GM19239 (cell line): Measurements from ENCODE around the gene PCDHA1.
"Not testable (repeated sequence)": the region's sequence is repeated elsewhere in the genome, so short reads cannot be mapped to it uniquely, and the experiment has no call there.

Experiments used
- DNase-seq: peaks from one replicate; pipeline ENCODE4 v3.0.0; 2011; ENCODE audit warnings: low spot score; ENCODE audit not compliant: insufficient read length
- FAIRE-seq: peaks from 2 replicates; lab custom pipeline; 2011; peaks lifted over from hg19 to GRCh38; lab: Jason Lieb, UNC

Gene PCDHA1

DNA sequence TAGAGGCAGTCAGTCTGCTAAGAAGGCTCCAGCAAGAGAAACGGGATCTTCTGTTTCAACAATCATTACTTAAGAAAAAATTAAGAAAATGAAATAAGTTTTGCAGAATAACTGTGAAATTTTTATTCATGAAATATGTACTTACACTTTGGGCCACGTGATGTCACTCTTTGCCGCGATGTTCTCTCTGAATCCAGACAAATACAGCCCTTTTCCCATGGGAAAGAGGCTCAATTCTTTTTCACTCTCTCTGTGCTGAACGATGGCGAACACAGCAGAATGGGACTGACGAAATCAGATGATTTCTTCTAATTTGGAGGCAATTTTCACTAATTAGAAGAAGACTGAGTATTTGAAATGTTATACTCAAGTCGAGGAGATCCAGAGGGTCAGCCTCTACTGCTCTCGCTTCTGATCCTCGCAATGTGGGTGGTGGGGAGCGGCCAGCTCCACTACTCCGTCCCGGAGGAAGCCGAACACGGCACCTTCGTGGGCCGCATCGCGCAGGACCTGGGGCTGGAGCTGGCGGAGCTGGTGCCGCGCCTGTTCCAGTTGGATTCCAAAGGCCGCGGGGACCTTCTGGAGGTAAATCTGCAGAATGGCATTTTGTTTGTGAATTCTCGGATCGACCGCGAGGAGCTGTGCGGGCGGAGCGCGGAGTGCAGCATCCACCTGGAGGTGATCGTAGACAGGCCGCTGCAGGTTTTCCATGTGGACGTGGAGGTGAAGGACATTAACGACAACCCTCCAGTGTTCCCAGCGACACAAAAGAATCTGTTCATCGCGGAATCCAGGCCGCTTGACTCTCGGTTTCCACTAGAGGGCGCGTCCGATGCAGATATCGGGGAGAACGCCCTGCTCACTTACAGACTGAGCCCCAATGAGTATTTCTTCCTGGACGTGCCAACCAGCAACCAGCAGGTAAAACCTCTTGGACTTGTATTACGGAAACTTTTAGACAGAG, 62.5 kb downstream of the PCDHA1 start, which contains the start of gene PCDHA9:
TSS of gene PCDHA9 (plus strand) at position 244 of the 964 bp plus-strand sequence. CDS start at position 358, 114 bp downstream.
- FAIRE-seq, DNase-seq: not testable (repeated sequence)

DNA sequence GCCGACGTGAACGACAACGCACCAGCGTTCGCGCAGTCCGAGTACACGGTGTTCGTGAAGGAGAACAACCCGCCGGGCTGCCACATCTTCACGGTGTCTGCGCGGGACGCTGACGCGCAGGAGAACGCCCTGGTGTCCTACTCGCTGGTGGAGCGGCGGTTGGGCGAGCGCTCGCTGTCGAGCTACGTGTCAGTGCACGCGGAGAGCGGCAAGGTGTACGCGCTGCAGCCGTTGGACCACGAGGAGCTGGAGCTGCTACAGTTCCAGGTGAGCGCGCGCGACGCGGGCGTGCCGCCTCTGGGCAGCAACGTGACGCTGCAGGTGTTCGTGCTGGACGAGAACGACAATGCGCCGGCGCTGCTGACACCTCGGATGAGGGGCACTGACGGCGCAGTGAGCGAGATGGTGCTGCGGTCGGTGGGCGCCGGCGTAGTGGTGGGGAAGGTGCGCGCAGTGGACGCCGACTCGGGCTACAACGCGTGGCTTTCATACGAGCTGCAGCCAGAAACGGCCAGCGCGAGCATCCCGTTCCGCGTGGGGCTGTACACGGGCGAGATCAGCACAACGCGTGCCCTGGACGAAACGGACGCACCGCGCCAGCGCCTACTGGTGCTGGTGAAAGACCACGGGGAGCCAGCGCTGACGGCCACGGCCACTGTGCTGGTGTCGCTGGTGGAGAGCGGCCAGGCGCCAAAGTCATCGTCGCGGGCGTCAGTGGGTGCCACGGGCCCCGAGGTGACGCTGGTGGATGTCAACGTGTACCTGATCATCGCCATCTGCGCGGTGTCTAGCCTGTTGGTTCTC, 64.1 kb downstream of the PCDHA1 start:
- DNase-seq, FAIRE-seq: not testable (repeated sequence)

DNA sequence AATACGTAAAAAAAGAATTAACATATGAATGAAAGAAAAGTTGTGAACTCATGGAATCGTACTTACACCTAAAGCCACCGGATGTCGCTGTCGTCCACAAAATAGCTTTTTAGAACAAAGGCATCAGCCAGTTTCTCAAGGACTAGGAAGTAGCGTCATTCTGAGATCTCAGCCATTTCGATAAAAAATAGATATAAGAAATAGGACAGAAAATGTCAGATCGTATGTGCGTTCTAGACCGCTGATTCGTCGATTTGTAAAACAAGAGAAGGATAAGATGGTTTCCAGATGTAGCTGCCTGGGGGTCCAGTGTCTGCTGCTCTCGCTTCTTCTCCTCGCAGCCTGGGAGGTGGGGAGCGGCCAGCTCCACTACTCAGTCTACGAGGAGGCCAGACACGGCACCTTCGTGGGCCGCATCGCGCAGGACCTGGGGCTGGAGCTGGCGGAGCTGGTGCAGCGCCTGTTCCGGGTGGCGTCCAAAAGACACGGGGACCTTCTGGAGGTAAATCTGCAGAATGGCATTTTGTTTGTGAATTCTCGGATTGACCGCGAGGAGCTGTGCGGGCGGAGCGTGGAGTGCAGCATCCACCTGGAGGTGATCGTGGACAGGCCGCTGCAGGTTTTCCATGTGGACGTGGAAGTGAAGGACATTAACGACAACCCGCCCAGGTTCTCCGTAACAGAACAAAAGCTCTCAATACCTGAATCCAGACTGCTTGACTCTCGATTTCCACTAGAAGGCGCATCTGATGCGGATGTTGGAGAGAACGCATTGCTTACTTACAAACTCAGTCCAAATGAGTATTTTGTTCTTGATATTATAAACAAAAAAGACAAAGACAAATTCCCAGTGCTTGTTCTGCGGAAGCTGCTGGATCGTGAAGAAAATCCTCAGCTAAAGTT, 70.1 kb downstream of the PCDHA1 start, which contains the start of gene PCDHA10:
TSS of gene PCDHA10 (plus strand) at position 126 of the 903 bp plus-strand sequence. CDS start at position 278, 152 bp downstream.
- no peak for DNase-seq
- no peak for FAIRE-seq

DNA sequence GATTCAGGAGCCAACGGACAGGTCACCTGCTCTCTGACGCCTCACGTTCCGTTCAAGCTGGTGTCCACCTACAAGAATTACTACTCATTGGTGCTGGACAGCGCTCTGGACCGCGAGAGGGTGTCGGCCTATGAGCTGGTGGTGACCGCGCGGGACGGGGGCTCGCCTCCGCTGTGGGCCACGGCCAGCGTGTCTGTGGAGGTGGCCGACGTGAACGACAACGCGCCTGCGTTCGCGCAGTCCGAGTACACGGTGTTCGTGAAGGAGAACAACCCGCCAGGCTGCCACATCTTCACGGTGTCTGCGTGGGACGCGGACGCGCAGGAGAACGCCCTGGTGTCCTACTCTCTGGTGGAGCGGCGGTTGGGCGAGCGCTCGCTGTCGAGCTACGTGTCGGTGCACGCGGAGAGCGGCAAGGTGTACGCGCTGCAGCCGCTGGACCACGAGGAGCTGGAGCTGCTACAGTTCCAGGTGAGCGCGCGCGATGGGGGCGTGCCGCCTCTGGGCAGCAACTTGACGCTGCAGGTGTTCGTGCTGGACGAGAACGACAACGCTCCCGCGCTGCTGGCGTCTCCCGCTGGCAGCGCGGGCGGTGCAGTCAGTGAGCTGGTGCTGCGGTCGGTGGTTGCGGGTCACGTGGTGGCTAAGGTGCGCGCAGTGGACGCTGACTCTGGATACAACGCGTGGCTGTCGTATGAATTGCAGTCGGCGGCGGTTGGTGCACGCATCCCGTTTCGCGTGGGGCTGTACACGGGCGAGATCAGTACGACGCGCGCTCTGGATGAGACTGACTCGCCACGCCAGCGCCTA, 71.4 kb downstream of the PCDHA1 start:
- FAIRE-seq, result no peak
- DNase-seq, result no peak

DNA sequence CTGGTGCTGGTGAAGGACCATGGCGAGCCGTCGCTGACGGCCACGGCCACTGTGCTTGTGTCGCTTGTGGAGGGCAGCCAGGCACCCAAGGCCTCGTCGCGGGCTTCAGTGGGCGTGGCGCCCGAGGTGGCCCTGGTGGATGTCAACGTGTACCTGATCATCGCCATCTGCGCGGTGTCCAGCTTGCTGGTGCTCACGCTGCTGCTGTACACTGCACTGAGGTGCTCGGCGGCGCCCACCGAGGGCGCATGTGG, 72.0 kb downstream of the PCDHA1 start:
- FAIRE-seq (no peak), DNase-seq (no peak)

DNA sequence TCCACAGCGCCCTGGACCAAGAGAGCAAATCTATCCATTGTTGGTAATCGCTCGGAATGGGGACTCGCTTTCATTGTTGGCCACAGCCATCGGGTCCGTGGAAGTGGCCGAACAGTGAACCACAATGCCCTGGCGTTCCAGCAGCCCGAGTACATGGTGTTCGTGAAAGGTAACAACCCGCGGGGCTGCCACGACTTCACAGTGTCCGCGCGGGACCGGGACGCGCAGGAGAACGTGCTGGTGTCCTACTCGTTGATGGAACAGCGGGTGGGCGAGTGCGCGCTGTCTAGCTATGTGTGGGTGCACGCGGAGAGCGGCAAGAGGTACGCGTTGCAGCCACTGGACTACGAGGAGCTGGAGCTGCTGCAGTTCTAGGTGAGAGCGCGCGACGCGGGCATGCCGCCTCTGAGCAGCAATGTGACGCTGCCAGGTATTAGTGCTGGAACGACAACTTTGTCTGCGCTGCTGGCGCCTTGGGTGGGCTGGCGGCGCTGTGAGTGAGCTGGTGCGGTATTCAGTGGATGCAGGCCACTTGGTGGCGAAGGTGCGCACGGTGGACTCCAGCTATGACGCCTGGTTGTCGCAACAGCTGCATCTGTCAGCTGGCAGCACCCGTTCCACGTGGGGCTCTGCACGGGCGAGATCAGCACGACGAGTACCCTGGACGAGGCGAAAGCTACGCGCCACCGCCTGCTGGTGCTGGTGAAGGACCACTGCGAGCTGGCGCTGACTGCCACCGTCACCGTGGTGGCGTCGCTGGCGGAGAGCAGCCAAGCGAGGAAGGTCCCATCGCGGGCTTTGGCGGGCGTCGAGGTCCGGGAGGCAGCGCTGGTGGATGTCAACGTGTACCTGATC, 76.7 kb downstream of the PCDHA1 start:
- DNase-seq, result no peak
- no peak for FAIRE-seq

DNA sequence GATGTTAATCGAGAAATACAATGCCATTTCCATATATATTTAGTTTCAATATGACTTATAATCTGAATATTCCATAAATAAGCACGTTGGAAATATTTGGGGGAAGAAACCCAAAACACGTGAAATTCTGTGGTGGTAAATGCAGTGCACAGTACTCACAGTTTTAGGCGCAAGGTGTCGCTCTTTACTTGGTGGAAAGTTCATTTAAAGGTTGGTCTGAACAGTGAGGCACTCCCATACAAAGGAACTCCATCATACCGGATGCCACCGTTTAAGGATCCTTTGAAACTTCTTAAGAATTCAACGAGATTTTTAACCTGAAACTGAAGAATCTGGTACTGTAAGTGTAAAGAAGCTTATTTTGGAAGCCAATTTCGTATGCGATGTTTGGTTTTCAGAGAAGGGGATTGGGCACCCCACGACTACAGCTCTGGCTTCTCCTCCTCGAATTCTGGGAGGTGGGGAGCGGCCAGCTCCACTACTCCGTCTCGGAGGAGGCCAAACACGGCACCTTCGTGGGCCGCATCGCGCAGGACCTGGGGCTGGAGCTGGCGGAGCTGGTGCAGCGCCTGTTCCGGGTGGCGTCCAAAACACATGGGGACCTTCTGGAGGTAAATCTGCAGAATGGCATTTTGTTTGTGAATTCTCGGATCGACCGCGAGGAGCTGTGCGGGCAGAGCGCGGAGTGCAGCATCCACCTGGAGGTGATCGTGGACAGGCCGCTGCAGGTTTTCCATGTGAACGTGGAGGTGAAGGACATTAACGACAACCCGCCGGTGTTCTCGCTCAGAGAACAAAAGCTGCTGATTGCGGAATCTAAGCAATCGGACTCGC, 83.0 kb downstream of the PCDHA1 start, which contains the start of gene PCDHA11:
TSS of gene PCDHA11 (plus strand) at position 237 of the 834 bp plus-strand sequence. CDS start at position 384, 147 bp downstream.
- DNase-seq, result no peak
- FAIRE-seq, result no peak

DNA sequence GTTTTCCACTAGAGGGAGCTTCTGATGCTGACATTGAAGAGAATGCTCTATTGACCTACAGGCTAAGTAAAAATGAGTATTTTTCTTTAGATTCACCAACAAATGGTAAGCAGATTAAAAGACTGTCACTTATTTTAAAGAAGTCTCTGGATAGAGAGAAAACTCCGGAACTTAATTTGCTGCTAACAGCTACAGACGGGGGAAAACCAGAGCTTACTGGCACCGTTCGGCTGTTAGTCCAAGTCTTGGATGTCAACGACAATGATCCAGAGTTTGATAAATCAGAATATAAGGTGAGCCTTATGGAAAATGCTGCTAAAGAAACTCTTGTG, 83.6 kb downstream of the PCDHA1 start:
- DNase-seq (no peak), FAIRE-seq (no peak)

DNA sequence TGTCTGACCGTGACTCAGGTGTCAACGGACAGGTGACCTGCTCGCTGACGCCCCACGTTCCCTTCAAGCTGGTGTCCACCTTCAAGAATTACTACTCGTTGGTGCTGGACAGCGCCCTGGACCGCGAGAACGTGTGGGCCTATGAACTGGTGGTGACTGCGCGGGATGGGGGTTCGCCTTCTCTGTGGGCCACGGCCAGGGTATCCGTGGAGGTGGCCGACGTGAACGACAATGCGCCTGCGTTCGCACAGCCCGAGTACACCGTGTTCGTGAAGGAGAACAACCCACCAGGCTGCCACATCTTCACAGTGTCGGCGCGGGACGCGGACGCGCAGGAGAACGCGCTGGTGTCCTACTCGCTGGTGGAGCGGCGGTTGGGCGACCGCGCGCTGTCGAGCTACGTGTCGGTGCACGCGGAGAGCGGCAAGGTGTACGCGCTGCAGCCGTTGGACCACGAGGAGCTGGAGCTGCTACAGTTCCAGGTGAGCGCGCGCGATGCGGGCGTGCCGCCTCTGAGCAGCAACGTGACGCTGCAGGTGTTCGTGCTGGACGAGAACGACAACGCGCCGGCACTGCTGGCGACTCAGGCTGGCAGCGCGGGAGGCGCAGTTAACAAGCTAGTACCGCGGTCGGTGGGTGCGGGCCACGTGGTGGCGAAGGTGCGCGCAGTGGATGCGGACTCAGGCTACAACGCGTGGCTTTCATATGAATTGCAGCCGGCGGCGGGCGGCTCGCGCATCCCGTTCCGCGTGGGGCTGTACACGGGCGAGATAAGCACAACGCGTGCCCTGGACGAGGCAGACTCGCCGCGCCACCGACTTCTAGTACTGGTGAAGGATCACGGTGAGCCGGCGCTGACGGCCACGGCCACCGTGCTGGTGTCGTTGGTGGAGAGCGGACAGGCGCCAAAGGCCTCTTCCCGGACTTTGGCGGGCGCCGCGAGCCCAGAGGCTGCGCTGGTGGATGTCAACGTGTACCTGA, 84.6 kb downstream of the PCDHA1 start:
- DNase-seq (no peak), FAIRE-seq (no peak)

DNA sequence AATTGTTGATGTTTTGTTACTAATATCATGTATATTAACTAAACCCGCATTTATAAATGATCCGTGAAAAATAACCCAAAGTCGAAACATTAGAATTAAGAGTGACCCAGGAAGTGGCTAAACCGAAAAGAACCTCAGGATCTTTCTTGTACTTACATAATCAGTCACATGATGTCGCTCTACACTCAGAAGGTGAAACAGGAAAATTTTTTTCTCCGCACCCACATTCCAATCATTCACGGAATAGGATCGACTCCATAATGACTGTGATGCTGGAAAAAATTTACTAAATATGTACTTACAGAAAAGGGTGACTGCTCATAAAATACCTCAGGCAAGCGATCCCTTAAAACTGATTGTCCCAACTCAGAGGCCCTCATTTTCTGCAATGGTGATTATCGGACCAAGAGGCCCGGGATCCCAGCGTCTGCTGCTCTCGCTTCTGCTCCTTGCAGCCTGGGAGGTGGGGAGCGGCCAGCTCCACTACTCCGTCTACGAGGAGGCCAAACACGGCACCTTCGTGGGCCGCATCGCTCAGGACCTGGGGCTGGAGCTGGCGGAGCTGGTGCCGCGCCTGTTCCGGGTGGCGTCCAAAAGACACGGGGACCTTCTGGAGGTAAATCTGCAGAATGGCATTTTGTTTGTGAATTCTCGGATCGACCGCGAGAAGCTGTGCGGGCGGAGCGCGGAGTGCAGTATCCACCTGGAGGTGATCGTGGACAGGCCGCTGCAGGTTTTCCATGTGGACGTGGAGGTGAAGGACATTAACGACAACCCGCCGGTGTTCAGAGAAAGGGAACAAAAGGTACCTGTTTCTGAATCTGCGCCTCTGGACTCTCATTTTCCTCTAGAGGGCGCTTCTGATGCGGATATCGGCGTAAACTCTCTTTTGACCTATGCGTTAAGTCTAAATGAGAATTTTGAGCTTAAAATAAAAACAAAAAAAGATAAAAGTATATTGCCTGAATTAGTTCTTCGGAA, 89.4 kb downstream of the PCDHA1 start, which contains the start of gene PCDHA12:
TSS of gene PCDHA12 (plus strand) at position 224 of the 981 bp plus-strand sequence. CDS start at position 389, 165 bp downstream.
- DNase-seq (no peak), FAIRE-seq (no peak)

DNA sequence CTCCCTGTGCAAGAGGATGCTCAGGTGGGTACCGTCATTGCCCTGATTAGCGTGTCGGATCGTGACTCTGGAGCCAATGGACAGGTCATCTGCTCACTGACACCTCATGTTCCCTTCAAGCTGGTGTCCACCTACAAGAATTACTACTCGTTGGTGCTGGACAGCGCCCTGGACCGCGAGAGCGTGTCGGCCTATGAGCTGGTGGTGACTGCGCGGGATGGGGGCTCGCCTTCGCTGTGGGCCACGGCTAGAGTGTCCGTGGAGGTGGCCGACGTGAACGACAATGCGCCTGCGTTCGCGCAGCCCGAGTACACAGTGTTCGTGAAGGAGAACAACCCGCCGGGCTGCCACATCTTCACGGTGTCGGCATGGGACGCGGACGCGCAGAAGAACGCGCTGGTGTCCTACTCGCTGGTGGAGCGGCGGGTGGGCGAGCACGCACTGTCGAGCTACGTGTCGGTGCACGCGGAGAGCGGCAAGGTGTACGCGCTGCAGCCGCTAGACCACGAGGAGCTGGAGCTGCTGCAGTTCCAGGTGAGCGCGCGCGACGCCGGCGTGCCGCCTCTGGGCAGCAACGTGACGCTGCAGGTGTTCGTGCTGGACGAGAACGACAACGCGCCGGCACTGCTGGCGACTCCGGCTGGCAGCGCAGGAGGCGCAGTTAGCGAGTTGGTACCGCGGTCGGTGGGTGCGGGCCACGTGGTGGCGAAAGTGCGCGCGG, 90.8 kb downstream of the PCDHA1 start:
- not testable (repeated sequence) for DNase-seq, FAIRE-seq

DNA sequence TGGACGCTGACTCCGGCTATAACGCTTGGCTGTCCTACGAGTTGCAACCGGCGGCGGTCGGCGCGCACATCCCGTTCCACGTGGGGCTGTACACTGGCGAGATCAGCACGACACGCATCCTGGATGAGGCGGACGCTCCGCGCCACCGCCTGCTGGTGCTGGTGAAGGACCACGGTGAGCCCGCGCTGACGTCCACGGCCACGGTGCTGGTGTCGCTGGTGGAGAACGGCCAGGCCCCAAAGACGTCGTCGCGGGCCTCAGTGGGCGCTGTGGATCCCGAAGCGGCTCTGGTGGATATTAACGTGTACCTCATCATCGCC, 91.3 kb downstream of the PCDHA1 start:
- FAIRE-seq, result no peak

DNA sequence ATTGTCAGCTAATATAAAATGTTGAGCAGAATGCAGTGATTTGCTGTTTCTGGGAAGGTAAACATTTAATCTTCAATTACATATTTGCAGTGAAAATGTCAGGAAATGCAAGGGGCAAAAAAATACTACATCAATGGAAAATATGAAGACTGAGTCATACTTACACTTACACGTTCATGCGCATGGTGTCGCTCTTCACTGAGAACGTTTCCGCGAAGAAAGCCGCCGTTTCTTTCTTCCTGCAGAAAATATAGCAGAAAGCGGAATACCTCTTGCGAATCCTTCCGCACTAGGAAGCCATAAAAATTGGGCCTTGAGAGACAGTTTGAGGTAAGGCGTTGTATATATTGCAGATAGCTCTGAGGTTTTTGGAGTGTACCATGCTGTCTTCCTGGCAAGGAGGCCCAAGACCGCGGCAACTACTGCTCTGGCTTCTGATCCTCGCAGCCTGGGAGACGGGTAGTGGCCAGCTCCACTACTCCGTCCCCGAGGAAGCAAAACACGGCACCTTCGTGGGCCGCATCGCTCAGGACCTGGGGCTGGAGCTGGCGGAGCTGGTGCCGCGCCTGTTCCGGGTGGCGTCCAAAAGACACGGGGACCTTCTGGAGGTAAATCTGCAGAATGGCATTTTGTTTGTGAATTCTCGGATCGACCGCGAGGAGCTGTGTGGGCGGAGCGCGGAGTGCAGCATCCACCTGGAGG, 96.1 kb downstream of the PCDHA1 start, which contains the start of gene PCDHA13:
TSS of gene PCDHA13 (plus strand) at position 236 of the 702 bp plus-strand sequence. CDS start at position 381, 145 bp downstream.
- DNase-seq (no peak), FAIRE-seq (no peak)

More for the DNA sequence above, 91.3 kb downstream of the PCDHA1 start:
- DNase-seq, result no peak

DNA sequence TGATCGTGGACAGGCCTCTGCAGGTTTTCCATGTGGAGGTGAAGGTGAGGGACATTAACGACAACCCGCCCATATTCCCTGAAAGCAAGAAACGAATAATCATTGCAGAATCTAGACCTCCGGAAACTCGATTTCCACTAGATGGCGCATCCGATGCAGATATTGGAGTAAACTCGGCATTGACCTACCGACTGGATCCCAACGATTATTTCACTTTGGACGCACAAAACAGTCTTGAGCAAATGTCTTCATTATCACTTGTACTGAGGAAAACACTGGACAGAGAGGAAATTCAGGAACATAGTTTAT, 96.6 kb downstream of the PCDHA1 start:
- FAIRE-seq (no peak), DNase-seq (no peak)
